ENCODE data around the gene PTDSS2. TPM values are rescaled to one million over a fixed set of nuclear protein-coding genes. Genes with fewer than 3 reads are reported as not detected.
A peak's percentile ranks its signal among the peaks of the same experiment; 100 is the strongest.
"Not testable (repeated sequence)": the region's sequence is repeated elsewhere in the genome, so short reads cannot be mapped to it uniquely, and the experiment has no call there.

The PTDSS2 gene
- total RNA-seq, 1 experiment from 2014 or later = 78.1 TPM

DNA sequence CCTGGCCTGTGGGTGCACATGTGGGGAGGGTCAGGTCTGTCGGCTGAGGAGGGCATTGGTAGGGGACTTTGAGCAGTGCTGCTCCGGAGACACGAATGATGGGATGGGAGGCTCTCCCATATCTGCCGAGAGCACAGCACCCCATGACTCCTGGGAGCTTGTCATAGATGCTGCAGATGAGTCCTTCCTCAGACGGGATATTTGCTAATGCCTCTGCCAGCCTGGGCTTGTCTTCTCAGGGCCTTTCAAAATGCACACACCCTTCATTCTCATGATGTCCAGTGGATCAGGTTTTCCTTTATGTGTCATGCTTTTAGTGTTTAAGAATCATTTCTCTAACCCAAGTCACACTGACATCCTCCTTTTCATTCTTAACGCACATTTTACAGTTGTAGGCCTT is 65.1 kb downstream of the PTDSS2 start:
- DNase-seq (ENCODE audit: low spot score) = no peak
- in situ Hi-C loops (cut with HindIII; ENCODE audit: low sequenced_read_pairs) = no loop called here

GRCh38 chr11:516400-516799 is 66.3 kb downstream of the PTDSS2 start:
- in situ Hi-C loops (cut with HindIII; ENCODE audit: low sequenced_read_pairs) = no loop called here
- no peak for DNase-seq (ENCODE audit: low spot score)

DNA sequence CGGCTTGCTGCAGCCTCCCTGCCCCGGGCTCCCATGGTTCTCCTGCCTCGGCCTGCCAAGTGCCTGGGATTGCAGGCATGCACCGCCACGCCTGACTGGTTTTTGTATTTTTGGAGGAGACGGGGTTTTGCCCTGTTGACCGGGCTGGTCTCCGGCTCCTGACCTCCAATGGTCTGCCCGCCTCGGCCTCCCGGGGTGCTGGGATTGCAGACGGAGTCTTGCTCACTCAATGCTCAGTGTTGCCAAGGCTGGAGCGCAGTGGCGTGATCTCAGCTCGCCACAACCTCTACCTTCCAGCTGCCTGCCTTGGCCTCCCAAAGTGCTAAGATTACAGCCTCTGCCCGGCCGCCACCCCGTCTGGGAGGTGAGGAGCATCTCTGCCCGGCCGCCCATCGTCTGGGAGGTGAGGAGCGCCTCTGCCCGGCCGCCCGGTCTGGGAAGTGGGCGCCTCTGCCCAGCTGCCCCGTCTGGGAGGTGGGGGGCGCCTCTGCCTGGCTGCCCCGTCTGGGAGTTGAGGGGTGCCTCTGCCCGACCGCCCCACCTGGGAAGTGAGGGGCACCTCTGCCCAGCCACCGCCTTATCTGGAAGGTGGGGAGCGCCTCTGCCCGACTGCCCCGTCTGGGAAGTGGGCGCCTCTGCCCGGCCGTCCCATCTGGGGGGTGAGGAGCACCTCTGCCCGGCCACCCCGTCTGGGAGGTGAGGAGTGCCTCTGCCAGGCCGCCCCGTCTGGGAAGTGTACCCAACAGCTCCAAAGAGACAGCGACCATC is 67.0 kb downstream of the PTDSS2 start:
- in situ Hi-C loops (cut with HindIII; ENCODE audit: low sequenced_read_pairs); DNase-seq (ENCODE audit: low spot score): not testable (repeated sequence)

GRCh38 chr11:518463-519202 is 68.6 kb downstream of the PTDSS2 start:
- in situ Hi-C loops (cut with HindIII; ENCODE audit: low sequenced_read_pairs) = no loop called here
- DNase-seq (ENCODE audit: low spot score) = peak; percentile 78

DNA sequence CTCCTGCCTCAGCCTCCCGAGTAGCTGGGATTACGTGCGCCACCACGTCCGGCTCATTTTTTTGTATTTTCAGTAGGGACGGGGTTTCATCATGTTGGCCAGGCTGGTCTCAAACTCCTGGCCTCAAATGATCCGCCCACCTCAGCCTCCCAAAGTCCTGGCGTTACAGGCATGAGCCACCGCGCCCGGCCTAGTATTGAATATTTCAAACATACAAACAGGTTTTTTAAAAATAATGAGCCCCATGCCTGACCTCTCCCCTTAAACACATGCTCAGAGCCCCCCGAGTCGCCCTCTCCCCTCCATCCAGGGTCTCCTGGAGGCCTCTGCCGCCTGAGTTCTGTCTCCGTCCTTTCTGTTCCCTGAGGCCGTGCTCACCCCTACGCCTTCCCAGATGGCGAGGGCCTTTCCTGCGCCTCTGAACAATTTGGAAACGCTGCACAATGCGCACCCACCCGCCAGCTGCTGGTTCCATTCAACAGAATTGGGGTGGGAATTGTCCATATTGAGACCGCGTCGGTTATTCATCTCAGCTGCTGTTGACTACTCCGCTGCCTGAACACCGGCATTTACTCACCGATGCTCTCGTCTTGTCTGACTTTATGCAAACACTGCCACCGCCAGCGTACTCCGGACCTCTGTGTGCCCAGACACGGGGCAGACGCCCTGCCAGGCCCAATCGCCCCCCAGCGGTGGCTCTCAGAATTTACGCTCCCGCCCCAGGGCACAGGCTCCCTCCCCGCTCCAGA is 70.5 kb downstream of the PTDSS2 start:
- in situ Hi-C loops (cut with HindIII; ENCODE audit: low sequenced_read_pairs) = no loop called here
- DNase-seq (ENCODE audit: low spot score) = no peak

DNA sequence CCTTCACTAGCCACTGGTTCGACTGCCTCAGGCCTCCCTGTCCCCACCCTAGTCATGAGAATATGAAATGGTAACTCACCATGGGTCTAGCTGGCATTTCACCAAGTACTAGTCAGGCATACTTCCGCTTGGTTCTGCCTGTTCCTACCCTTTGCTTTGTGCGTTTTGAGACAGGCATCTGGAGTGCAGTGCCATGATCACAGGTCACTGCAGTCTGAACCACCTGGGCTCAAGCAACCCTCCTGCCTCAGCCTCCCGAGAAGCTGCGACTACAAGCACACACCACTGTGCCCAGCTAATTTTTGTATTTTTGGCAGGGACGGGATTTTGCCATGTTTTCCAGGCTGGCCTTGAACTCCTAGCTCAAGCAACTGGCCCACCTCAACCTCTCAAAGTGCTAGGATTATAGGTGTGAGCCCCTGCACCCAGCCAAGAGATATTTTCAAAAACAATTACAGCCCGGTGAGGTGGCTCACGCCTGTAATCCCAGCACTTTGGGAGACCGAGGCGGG is 71.2 kb downstream of the PTDSS2 start:
- in situ Hi-C loops (cut with HindIII; ENCODE audit: low sequenced_read_pairs) = no loop called here
- DNase-seq (ENCODE audit: low spot score) = no peak

GRCh38 chr11:526192-526591 is 76.1 kb downstream of the PTDSS2 start:
- in situ Hi-C loops (cut with HindIII; ENCODE audit: low sequenced_read_pairs) = no loop called here
- DNase-seq (ENCODE audit: low spot score) = no peak

DNA sequence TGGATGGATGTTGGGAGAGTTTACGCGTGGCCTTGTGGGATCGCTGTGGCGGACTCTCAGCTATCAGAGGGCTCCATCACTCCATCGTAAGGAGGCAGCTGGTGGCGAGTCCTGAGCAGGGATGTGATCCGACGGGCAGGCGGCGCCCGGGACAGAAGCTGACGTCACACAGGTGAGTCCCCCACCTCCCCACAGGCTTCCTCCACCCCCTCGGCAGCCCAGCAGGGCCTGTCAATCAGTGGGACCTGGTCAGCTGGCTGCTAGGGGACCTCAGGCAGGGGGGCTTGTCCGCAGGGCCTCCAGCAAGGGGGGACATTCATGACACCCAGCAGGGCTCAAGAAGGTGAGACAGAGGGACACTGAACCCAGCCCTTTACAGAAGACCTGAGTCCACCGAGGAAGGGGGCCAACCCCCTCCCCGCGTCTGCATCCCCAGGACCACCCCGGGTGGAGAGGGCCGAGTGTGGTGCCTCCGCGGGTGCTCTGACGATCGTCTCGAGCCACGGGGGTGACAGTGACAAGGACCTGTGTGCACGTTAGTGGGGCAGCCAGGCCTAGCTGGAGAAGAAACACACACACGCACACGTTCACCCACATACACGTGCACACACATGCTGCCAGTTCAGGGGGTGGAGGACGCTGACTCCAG is 78.2 kb downstream of the PTDSS2 start:
- in situ Hi-C loops (cut with HindIII; ENCODE audit: low sequenced_read_pairs) = no loop called here
- no peak for DNase-seq (ENCODE audit: low spot score)

GRCh38 chr11:528815-529727 is 79.0 kb downstream of the PTDSS2 start:
- in situ Hi-C loops (cut with HindIII; ENCODE audit: low sequenced_read_pairs) = no loop called here
- DNase-seq (ENCODE audit: low spot score) = no peak

- in situ Hi-C loops (cut with HindIII; ENCODE audit: low sequenced_read_pairs) = no loop called here
- no peak for DNase-seq (ENCODE audit: low spot score)
Observed at GRCh38 chr11:529728-530411, 79.8 kb downstream of the PTDSS2 start.

- no peak for DNase-seq (ENCODE audit: low spot score)
- in situ Hi-C loops (cut with HindIII; ENCODE audit: low sequenced_read_pairs) = no loop called here
Observed at GRCh38 chr11:530960-531831, 81.1 kb downstream of the PTDSS2 start.

DNA sequence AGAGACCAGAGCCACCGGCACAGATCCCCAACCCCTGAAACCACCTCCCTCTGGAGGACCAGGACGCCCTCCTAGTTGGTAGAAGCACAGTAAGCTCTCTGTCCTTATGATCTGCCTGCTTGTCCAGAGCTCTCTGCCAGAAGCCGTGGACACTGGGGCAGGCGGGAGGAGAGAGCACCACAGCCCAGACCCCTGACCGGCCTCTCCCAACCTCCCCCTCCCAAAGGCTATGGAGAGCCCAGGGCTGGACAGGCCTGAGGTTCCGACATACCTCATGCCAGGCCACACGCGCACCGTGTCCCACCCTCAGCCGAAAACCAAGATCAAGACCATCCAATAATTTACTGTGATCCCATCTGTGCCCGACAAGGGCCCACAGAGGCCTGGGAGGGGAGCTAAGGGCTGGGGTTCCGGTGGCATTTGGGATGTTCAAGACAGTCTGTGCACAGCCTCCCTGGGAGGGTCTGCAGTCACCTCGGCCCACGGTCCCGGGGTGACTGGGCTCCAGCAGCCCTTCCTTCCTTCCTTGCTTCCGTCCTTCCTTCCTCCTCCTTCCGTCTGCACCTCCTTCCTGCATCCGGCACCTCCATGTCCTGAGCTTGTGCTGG is 81.9 kb downstream of the PTDSS2 start:
- DNase-seq (ENCODE audit: low spot score) = no peak
- in situ Hi-C loops (cut with HindIII; ENCODE audit: low sequenced_read_pairs) = no loop called here

GRCh38 chr11:532527-532985 is 82.5 kb downstream of the PTDSS2 start:
- in situ Hi-C loops (cut with HindIII; ENCODE audit: low sequenced_read_pairs) = no loop called here
- DNase-seq (ENCODE audit: low spot score) = no peak

DNA sequence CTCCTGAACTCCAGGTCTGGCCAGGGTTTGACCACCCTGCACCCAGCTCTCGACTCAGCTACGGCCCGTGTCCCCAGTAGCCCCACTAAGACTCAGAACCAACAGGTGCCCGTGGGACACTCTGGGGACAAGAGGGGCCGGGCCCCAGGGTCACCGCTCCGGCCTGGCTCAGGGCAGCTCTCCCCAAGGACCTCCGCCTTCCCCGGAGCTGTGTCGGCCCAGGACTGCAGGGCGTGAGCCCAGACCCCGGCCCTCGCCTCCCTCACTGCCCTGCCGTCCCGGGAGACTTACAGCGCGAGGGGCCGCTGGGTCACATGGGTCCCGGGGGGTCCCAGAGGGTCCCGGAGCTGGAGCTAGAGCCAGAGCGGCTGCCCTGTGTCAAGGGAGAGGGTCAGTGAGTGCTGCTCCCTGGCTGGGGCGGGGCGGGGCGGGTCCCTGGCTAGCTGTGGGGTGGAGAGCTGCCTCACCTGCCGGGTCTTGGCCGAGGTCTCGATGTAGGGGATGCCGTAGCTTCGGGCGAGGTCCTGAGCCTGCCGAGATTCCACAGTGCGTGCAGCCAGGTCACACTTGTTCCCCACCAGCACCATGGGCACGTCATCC is 83.0 kb downstream of the PTDSS2 start:
- in situ Hi-C loops (cut with HindIII; ENCODE audit: low sequenced_read_pairs) = no loop called here

DNA sequence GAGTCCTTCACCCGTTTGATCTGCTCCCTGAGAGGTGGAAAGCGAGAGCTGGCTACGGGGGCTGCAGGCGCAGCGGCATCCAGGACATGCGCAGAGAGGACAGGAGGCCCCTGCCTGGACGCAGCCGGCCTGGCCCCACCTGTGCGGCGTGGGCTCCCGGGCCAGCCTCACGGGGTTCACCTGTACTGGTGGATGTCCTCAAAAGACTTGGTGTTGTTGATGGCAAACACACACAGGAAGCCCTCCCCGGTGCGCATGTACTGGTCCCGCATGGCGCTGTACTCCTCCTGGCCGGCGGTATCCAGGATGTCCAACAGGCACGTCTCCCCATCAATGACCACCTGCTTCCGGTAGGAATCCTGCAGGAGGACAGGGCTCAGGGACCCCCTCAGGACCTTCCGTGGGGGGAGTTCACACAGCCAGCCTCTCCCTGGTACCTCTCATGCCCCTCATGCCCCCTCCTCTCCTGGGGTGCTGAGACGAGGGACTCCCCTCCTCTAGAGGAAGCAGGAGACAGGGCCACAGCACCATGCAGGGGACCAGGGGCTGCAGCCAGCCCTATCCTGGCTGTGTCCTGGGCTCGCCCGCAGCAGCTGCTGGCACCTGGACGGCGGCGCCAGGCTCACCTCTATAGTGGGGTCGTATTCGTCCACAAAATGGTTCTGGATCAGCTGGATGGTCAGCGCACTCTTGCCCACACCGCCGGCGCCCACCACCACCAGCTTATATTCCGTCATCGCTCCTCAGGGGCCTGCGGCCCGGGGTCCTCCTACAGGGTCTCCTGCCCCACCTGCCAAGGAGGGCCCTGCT is 83.7 kb downstream of the PTDSS2 start:
- no peak for DNase-seq (ENCODE audit: low spot score)
- in situ Hi-C loops (cut with HindIII; ENCODE audit: low sequenced_read_pairs) = no loop called here

More for the DNA sequence above, 83.0 kb downstream of the PTDSS2 start:
- DNase-seq (ENCODE audit: low spot score) = no peak
